HEK293 (cell line): ENCODE measurements around the gene RGS4.
A peak's percentile ranks its signal among the peaks of the same experiment; 100 is the strongest.

Experiments
- CTCF ChIA-PET: fragments of 350-600 bp; formaldehyde crosslinking; extraction: SDS; loops from one replicate; lab custom pipeline; 2021; ENCODE audit warnings: antibody characterized with exemption; lab: Yijun Ruan, JAX
- POLR2A ChIA-PET: fragments of 300-600 bp; formaldehyde crosslinking; extraction: SDS; loops from one replicate; lab custom pipeline; 2020; ENCODE audit warnings: antibody characterized with exemption, inconsistent platforms; lab: Yijun Ruan, JAX
- H3K27ac ChIP-seq: fragments of 200-500 bp; sonication (Bioruptor generic); 2 replicates; pipeline ENCODE4 v1.5.1; 2014; ENCODE audit warnings: low read depth, low read length, control low read depth, inconsistent platforms; ENCODE audit errors: extremely low read depth
- H3K36me3 ChIP-seq, 2 experiments: fragments of 200-500 bp in 1 of 2; sonication (Bioruptor generic) in 1 of 2; 1 replicate in 1 of 2; 2 replicates in 1 of 2; pipeline ENCODE4 v1.5.1; 2014 to 2017; ENCODE audit warnings: inconsistent platforms in 2 of 2, low read length in 2 of 2; ENCODE audit not compliant: control insufficient read depth in 2 of 2, insufficient read depth in 1 of 2
- H3K4me1 ChIP-seq: fragments of 200-500 bp; sonication (Bioruptor generic); 2 replicates; pipeline ENCODE4 v1.5.1; 2014; ENCODE audit warnings: mild to moderate bottlenecking, low read length, inconsistent platforms; ENCODE audit not compliant: control insufficient read depth, insufficient read depth
- H3K4me3 ChIP-seq: 2 replicates; pipeline ENCODE4 v1.5.1; 2011; ENCODE audit warnings: low read depth, mild to moderate bottlenecking, control low read depth, low read length, moderate library complexity
- H3K9me3 ChIP-seq: fragments of 200-500 bp; sonication (Bioruptor generic); 2 replicates; pipeline ENCODE4 v1.5.1; 2014; ENCODE audit warnings: low read depth, low read length, inconsistent platforms; ENCODE audit not compliant: control insufficient read depth, insufficient read depth
- EGR2 ChIP-seq: fragments of 450-650 bp; formaldehyde crosslinking; IDR thresholded peaks from 2 replicates; pipeline ENCODE4 v1.5.1; 2016; ENCODE audit warnings: low read depth, missing biosample characterization, missing genetic modification characterization
- REPIN1 ChIP-seq: fragments of 450-650 bp; formaldehyde crosslinking; IDR thresholded peaks from 2 replicates; pipeline ENCODE4 v1.5.1; 2017; ENCODE audit warnings: missing biosample characterization, missing genetic modification characterization, low read depth
- SCRT2 ChIP-seq: fragments of 450-650 bp; formaldehyde crosslinking; IDR thresholded peaks from 2 replicates; pipeline ENCODE4 v1.5.1; 2016; ENCODE audit warnings: missing biosample characterization, missing genetic modification characterization
- ZBTB1 ChIP-seq: fragments of 450-650 bp; formaldehyde crosslinking; IDR thresholded peaks from 2 replicates; pipeline ENCODE4 v1.5.1; 2016; ENCODE audit warnings: missing biosample characterization, missing genetic modification characterization
- ZBTB21 ChIP-seq: fragments of 450-650 bp; formaldehyde crosslinking; IDR thresholded peaks from 2 replicates; pipeline ENCODE4 v1.5.1; 2017; ENCODE audit warnings: missing biosample characterization, missing genetic modification characterization
- ZBTB8A ChIP-seq: fragments of 450-650 bp; formaldehyde crosslinking; IDR thresholded peaks from 2 replicates; pipeline ENCODE4 v1.5.1; 2016; ENCODE audit warnings: missing biosample characterization, missing genetic modification characterization
- ZFHX2 ChIP-seq: fragments of 450-650 bp; formaldehyde crosslinking; conservative IDR thresholded peaks from 2 replicates; pipeline ENCODE4 v1.5.1; 2016; ENCODE audit warnings: missing biosample characterization, missing genetic modification characterization
- ZNF133 ChIP-seq: fragments of 450-650 bp; formaldehyde crosslinking; IDR thresholded peaks from 2 replicates; pipeline ENCODE4 v1.5.1; 2016; ENCODE audit warnings: missing biosample characterization, missing genetic modification characterization
- ZNF404 ChIP-seq: fragments of 450-650 bp; formaldehyde crosslinking; IDR thresholded peaks from 2 replicates; pipeline ENCODE4 v1.5.1; 2017; ENCODE audit warnings: missing biosample characterization, missing genetic modification characterization
- ZNF426 ChIP-seq: fragments of 450-650 bp; formaldehyde crosslinking; IDR thresholded peaks from 2 replicates; pipeline ENCODE4 v1.5.1; 2017; ENCODE audit warnings: missing biosample characterization, missing genetic modification characterization, mild to moderate bottlenecking, inconsistent platforms, moderate library complexity
- ZNF585B ChIP-seq: fragments of 450-650 bp; formaldehyde crosslinking; IDR thresholded peaks from 2 replicates; pipeline ENCODE4 v1.5.1; 2016; ENCODE audit warnings: missing biosample characterization, missing genetic modification characterization
- ZNF621 ChIP-seq: fragments of 450-650 bp; formaldehyde crosslinking; IDR thresholded peaks from 2 replicates; pipeline ENCODE4 v1.5.1; 2017; ENCODE audit warnings: missing biosample characterization, missing genetic modification characterization
- ZNF658 ChIP-seq: fragments of 450-650 bp; formaldehyde crosslinking; IDR thresholded peaks from 2 replicates; pipeline ENCODE4; 2016; ENCODE audit warnings: missing biosample characterization, missing genetic modification characterization
- ZNF664 ChIP-seq: fragments of 450-650 bp; formaldehyde crosslinking; IDR thresholded peaks from 2 replicates; pipeline ENCODE4 v1.5.1; 2016; ENCODE audit warnings: missing biosample characterization, missing genetic modification characterization
- ZNF843 ChIP-seq: fragments of 450-650 bp; formaldehyde crosslinking; IDR thresholded peaks from 2 replicates; pipeline ENCODE4 v1.5.1; 2016; ENCODE audit warnings: missing biosample characterization, missing genetic modification characterization
- ZSCAN16 ChIP-seq: fragments of 450-650 bp; formaldehyde crosslinking; IDR thresholded peaks from 2 replicates; pipeline ENCODE4 v1.5.1; 2016; ENCODE audit warnings: missing biosample characterization, missing genetic modification characterization
- TF ChIP-seq, protein P1 (sequence below): fragments of 450-650 bp; formaldehyde crosslinking; IDR thresholded peaks from 2 replicates; pipeline ENCODE4 v1.5.1; 2016; ENCODE audit warnings: missing biosample characterization, missing genetic modification characterization
- TF ChIP-seq, protein P2 (sequence below): fragments of 450-650 bp; formaldehyde crosslinking; IDR thresholded peaks from 2 replicates; pipeline ENCODE4 v1.5.1; 2016; ENCODE audit warnings: missing biosample characterization, missing genetic modification characterization, low read depth
- TF ChIP-seq, protein P3 (sequence below): fragments of 450-650 bp; formaldehyde crosslinking; optimal IDR thresholded peaks from 2 replicates; pipeline ENCODE3; 2016; ENCODE audit warnings: missing biosample characterization, mild to moderate bottlenecking, missing genetic modification characterization

RGS4 gene

DNA sequence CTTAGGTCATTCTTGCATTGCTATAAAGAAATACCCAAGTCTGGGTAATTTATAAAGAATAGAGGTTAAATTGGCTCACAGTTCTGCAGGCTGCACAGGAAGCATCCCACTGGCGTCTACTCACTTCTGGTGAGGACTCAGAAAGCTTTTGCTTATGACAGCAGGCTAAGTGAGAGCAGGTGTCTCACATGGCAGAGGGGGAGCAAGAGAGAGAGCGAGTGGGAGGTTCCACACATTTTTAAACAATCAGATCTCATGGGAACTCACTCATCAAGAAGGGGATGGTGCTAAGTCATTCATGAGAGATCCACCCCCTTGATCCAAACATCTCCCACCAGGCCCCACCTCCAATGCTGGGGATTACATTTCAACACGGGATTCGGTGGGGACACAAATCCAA lies 13.6 kb upstream of the RGS4 start:
- CTCF ChIA-PET = interaction anchor here (0.5 to 1.2 kb wide), 3 partner anchors 14 to 182 kb away, joined by 3 to 4 read pairs (median 3); partner anchors contain the start of gene RGS4
- H3K9me3 ChIP-seq = no peaks in the 10 kb centered on the region
- no peak overlapping the region for H3K27ac ChIP-seq
- no peaks in the 10 kb centered on the region for H3K36me3 ChIP-seq
- no peak overlapping the region for H3K4me3 ChIP-seq
- POLR2A ChIA-PET = interaction anchor here (0.9 kb wide), 1 partner anchor 14 kb away, joined by 3 read pairs; the partner anchor contains the start of gene RGS4
- TF ChIP-seq ZBTB8A (tag by site-specific recombination) = no peak
- peak; percentile 33; the same call in 1 of the 2 replicates for TF ChIP-seq ZFHX2 (tag by site-specific recombination)
- no peak for TF ChIP-seq ZNF585B
- no peak for TF ChIP-seq REPIN1 (tag by site-specific recombination)
- TF ChIP-seq EGR2 (tag by site-specific recombination) = peak; percentile 57
- TF ChIP-seq, protein P1, sequence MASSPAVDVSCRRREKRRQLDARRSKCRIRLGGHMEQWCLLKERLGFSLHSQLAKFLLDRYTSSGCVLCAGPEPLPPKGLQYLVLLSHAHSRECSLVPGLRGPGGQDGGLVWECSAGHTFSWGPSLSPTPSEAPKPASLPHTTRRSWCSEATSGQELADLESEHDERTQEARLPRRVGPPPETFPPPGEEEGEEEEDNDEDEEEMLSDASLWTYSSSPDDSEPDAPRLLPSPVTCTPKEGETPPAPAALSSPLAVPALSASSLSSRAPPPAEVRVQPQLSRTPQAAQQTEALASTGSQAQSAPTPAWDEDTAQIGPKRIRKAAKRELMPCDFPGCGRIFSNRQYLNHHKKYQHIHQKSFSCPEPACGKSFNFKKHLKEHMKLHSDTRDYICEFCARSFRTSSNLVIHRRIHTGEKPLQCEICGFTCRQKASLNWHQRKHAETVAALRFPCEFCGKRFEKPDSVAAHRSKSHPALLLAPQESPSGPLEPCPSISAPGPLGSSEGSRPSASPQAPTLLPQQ (tag by site-specific recombination) = no peak
- TF ChIP-seq ZNF426 (tag by site-specific recombination) = no peak
- TF ChIP-seq, protein P2, sequence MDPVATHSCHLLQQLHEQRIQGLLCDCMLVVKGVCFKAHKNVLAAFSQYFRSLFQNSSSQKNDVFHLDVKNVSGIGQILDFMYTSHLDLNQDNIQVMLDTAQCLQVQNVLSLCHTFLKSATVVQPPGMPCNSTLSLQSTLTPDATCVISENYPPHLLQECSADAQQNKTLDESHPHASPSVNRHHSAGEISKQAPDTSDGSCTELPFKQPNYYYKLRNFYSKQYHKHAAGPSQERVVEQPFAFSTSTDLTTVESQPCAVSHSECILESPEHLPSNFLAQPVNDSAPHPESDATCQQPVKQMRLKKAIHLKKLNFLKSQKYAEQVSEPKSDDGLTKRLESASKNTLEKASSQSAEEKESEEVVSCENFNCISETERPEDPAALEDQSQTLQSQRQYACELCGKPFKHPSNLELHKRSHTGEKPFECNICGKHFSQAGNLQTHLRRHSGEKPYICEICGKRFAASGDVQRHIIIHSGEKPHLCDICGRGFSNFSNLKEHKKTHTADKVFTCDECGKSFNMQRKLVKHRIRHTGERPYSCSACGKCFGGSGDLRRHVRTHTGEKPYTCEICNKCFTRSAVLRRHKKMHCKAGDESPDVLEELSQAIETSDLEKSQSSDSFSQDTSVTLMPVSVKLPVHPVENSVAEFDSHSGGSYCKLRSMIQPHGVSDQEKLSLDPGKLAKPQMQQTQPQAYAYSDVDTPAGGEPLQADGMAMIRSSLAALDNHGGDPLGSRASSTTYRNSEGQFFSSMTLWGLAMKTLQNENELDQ (tag by site-specific recombination) = no peak
- TF ChIP-seq SCRT2 (tag by site-specific recombination) = no peak
- no peak for TF ChIP-seq ZNF843 (tag by site-specific recombination)
- TF ChIP-seq, all 188 proteins: peak for 2
- H3K4me1 ChIP-seq = no peaks in the 10 kb centered on the region

DNA sequence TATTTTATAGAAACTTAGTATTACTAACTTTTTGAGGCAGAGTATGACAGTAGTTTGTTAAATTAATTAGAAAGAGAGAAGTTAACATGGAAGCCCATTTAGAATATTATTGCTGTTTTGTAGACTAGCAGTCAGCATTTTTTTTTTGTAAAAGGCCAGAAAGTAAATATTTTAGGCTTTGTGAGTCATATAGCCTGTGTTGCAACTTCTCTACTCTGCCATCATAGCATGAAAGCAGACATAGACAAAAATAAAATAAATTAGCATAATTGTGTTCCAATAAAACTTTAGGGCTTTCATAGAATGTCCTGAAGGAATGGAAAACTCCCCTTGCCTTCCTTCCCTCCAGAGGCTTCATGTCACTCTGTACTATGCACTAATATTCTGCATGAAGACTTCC lies 12.3 kb upstream of the RGS4 start:
- TF ChIP-seq, protein P3, sequence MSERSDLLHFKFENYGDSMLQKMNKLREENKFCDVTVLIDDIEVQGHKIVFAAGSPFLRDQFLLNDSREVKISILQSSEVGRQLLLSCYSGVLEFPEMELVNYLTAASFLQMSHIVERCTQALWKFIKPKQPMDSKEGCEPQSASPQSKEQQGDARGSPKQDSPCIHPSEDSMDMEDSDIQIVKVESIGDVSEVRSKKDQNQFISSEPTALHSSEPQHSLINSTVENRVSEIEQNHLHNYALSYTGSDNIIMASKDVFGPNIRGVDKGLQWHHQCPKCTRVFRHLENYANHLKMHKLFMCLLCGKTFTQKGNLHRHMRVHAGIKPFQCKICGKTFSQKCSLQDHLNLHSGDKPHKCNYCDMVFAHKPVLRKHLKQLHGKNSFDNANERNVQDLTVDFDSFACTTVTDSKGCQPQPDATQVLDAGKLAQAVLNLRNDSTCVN = no peak
- TF ChIP-seq ZNF664 (no peak), ZBTB21 (tag by site-specific recombination) (no peak), ZNF404 (tag by site-specific recombination) (no peak), ZNF133 (tag by site-specific recombination) (no peak), ZBTB1 (no peak), ZNF658 (no peak), ZSCAN16 (tag by site-specific recombination) (no peak), ZNF621 (tag by site-specific recombination) (no peak)
- Histone ChIP-seq H3K27ac (no peak overlapping the region), H3K9me3 (no peaks in the 10 kb centered on the region), H3K4me1 (no peaks in the 10 kb centered on the region), H3K4me3 (no peak overlapping the region), H3K36me3 (no peaks in the 10 kb centered on the region)
- POLR2A ChIA-PET = no interaction called here
- CTCF ChIA-PET = interaction anchor here (1.0 kb wide), 1 partner anchor 15 kb away, joined by 3 read pairs; no protein-coding TSS in a partner anchor
